Fibroblast of gingiva (primary cell): Measurements from ENCODE around the gene PTPMT1.

Experiments used
- DNase-seq: peaks from one replicate; pipeline ENCODE4 v3.0.0-alpha.2; 2011; ENCODE audit warnings: low read depth

The PTPMT1 gene

GRCh38 chr11:47578524-47579494 is 13.4 kb downstream of the PTPMT1 start, which contains the start of the genes KBTBD4 and NDUFS3:
KBTBD4 (minus strand) TSS chr11:47578970; CDS start chr11:47578951, 19 bp downstream.
NDUFS3 (plus strand) TSS chr11:47579074; CDS start chr11:47579092, 18 bp downstream.
- DNase-seq = peak; percentile 85

GRCh38 chr11:47583844-47584243 is 18.4 kb downstream of the PTPMT1 start:
- DNase-seq = no peak

GRCh38 chr11:47586098-47586855 is 20.9 kb downstream of the PTPMT1 start, which contains the start of gene FAM180B:
FAM180B (plus strand) TSS chr11:47586678; CDS start chr11:47586769, 91 bp downstream.
- peak; percentile 23 for DNase-seq

- no peak for DNase-seq
Measured at GRCh38 chr11:47587039-47587716, 21.8 kb downstream of the PTPMT1 start.

GRCh38 chr11:47587723-47588326 is 22.4 kb downstream of the PTPMT1 start:
- DNase-seq = no peak

- DNase-seq = no peak
Measured at GRCh38 chr11:47589118-47589517, 23.7 kb downstream of the PTPMT1 start.

GRCh38 chr11:47589584-47589976 is 24.2 kb downstream of the PTPMT1 start:
- no peak for DNase-seq

GRCh38 chr11:47589977-47590861 is 24.8 kb downstream of the PTPMT1 start:
- DNase-seq = no peak

GRCh38 chr11:47591764-47592163 is 26.4 kb downstream of the PTPMT1 start:
- no peak for DNase-seq

GRCh38 chr11:47592251-47592650 is 26.9 kb downstream of the PTPMT1 start:
- no peak for DNase-seq

- DNase-seq = no peak
Measured at GRCh38 chr11:47592970-47593369, 27.6 kb downstream of the PTPMT1 start.

GRCh38 chr11:47593492-47593933 is 28.1 kb downstream of the PTPMT1 start:
- no peak for DNase-seq

GRCh38 chr11:47593934-47594855 is 28.8 kb downstream of the PTPMT1 start, which contains the start of gene C1QTNF4:
C1QTNF4 (minus strand) TSS chr11:47594411; CDS start chr11:47590810, 3,601 bp downstream.
- DNase-seq = no peak

- DNase-seq = no peak
Measured at GRCh38 chr11:47595029-47595428, 29.6 kb downstream of the PTPMT1 start.

GRCh38 chr11:47595967-47596366 is 30.6 kb downstream of the PTPMT1 start:
- DNase-seq = no peak

- no peak for DNase-seq
Measured at GRCh38 chr11:47599902-47600301, 34.5 kb downstream of the PTPMT1 start.

GRCh38 chr11:47603295-47603694 is 37.9 kb downstream of the PTPMT1 start:
- DNase-seq = no peak

GRCh38 chr11:47605921-47606320 is 40.5 kb downstream of the PTPMT1 start:
- no peak for DNase-seq

GRCh38 chr11:47606731-47607130 is 41.3 kb downstream of the PTPMT1 start:
- DNase-seq = no peak
